Testis (tissue), 3 donors: ENCODE measurements around the gene TTC22. TPM values are rescaled to one million over a fixed set of nuclear protein-coding genes. Genes with fewer than 3 reads are reported as not detected.
"Not testable (repeated sequence)": the region's sequence is repeated elsewhere in the genome, so short reads cannot be mapped to it uniquely, and the experiment has no call there.

ENCODE experiments used
- DNase-seq: peaks from one replicate; pipeline ENCODE4 v3.0.0-alpha.2; 2019
- H3K27ac ChIP-seq, 2 donors: fragments of 200-600 bp; sonication (generic); one replicate each; pipeline ENCODE4 v1.5.1; 2019
- H3K27me3 ChIP-seq: fragments of 200-600 bp; sonication (generic); one replicate; pipeline ENCODE4 v1.5.1; 2019
- H3K36me3 ChIP-seq: fragments of 200-600 bp; sonication (generic); one replicate; pipeline ENCODE4 v1.5.1; 2017; ENCODE audit warnings: low read depth; ENCODE audit errors: missing control alignments
- H3K4me1 ChIP-seq: fragments of 200-600 bp; sonication (generic); one replicate; pipeline ENCODE4 v1.5.1; 2019
- H3K4me3 ChIP-seq, 2 donors: fragments of 200-600 bp; sonication (generic); one replicate each; pipeline ENCODE4 v1.5.1; 2017 to 2019
- H3K9me3 ChIP-seq: fragments of 200-600 bp; sonication (generic); one replicate; pipeline ENCODE4 v1.5.1; 2017
- CTCF ChIP-seq, 3 experiments: fragments of 450-650 bp in 2 of 3; fragments of 200-600 bp in 1 of 3; sonication (generic) in 1 of 3; IDR thresholded peaks; one replicate each; pipeline ENCODE4 v1.5.1; 2016 to 2019; ENCODE audit warnings: antibody characterized with exemption in 3 of 3, mild to moderate bottlenecking in 2 of 3, moderate library complexity in 1 of 3
- POLR2A ChIP-seq: fragments of 450-650 bp; IDR thresholded peaks from one replicate; pipeline ENCODE4 v1.6.1; 2017; ENCODE audit warnings: antibody characterized with exemption, mild to moderate bottlenecking, moderate library complexity
- WGBS, 2 donors: methylation state at CpG; one replicate each; pipeline ENCODE4 v1.1.5; 2018; 5-methylcytosine and 5-hydroxymethylcytosine counted together
- intact Hi-C: fragments of 100-400 bp; cut with DNase I; formaldehyde crosslinking; loops from one replicate; pipeline ENCODE4 v1.15.1; 2023; ENCODE audit warnings: low total_unique reads
- polyA plus RNA-seq: library from polyadenylated mRNA; stranded (reverse); fragments of 350-450 nt; fragmentation: Illumina TruSeq; extraction: RNeasy Lipid Tissue Mini Kit (QIAGEN cat#74804); gene quantifications from one replicate; pipeline ENCODE4 v1.2.3, GENCODE V29; 2014; ENCODE audit warnings: low read depth, low replicate concordance; ENCODE audit not compliant: insufficient read depth
- total RNA-seq, 2 donors: library from RNA; depleted of rRNA; stranded (reverse); fragments of >200 nt; gene quantifications; one replicate each; pipeline ENCODE4 v1.2.3, GENCODE V29; 2016

Gene TTC22
- total and polyA plus RNA-seq, 3 donors from 2014 or later: 0.94 to 2.4 (median 1.7) TPM

GRCh38 chr1:54777011-54777410 is 24.1 kb downstream of the TTC22 start:
- Histone ChIP-seq H3K36me3 (no peaks in the 10 kb centered on the region), H3K27ac (no peak overlapping the region), H3K9me3 (no peaks in the 10 kb centered on the region), H3K27me3 (no peaks in the 10 kb centered on the region), H3K4me1 (peaks cover 7% of the 10 kb centered on the region), H3K4me3 (no peak overlapping the region)
- TF ChIP-seq CTCF (IDR thresholded peaks at IDR 0.05): no peak
- no peak for TF ChIP-seq POLR2A
- DNase-seq: no peak
- WGBS, 2 donors: 79 to 86% methylated on average over 3 to 4 of the region's 4 CpGs
- intact Hi-C loops: no loop called here

- H3K27ac ChIP-seq, H3K4me1 ChIP-seq, H3K36me3 ChIP-seq, H3K9me3 ChIP-seq, H3K27me3 ChIP-seq, intact Hi-C loops, DNase-seq, H3K4me3 ChIP-seq: not testable (repeated sequence)
- WGBS, 2 donors: 59 to 69% methylated on average over 16 of the region's 16 CpGs
Observed at GRCh38 chr1:54775828-54776721, 25.0 kb downstream of the TTC22 start.

GRCh38 chr1:54774820-54775498 is 26.2 kb downstream of the TTC22 start:
- peak; percentile 85 for DNase-seq
- intact Hi-C loops: no loop called here
- Histone ChIP-seq H3K9me3 (no peaks in the 10 kb centered on the region), H3K27ac (no peak overlapping the region), H3K36me3 (no peaks in the 10 kb centered on the region), H3K4me3 (peak overlapping the region in 1 of 2 donors; percentile 41), H3K4me1 (peaks cover 7% of the 10 kb centered on the region), H3K27me3 (no peaks in the 10 kb centered on the region)
- TF ChIP-seq CTCF (IDR thresholded peaks at IDR 0.05) (no peak), POLR2A (no peak)
- 40 to 57% methylated on average over 13 to 15 of the region's 15 CpGs for WGBS, 2 donors

GRCh38 chr1:54772951-54773350 is 28.2 kb downstream of the TTC22 start:
- 90 to 100% methylated on average over 2 of the region's 2 CpGs for WGBS, 2 donors
- H3K36me3 ChIP-seq: no peaks in the 10 kb centered on the region
- no peaks in the 10 kb centered on the region for H3K9me3 ChIP-seq
- peaks cover 7% of the 10 kb centered on the region for H3K4me1 ChIP-seq
- no peak overlapping the region for H3K4me3 ChIP-seq
- no peak for DNase-seq
- H3K27me3 ChIP-seq: no peaks in the 10 kb centered on the region
- TF ChIP-seq CTCF (IDR thresholded peaks at IDR 0.05) (no peak), POLR2A (no peak)
- intact Hi-C loops: no loop called here
- H3K27ac ChIP-seq: no peak overlapping the region

- WGBS, 2 donors: 82 to 83% methylated on average over 5 of the region's 5 CpGs
- no peak for TF ChIP-seq CTCF (IDR thresholded peaks at IDR 0.05)
- TF ChIP-seq POLR2A: no peak
- peak; percentile 34 for DNase-seq
- no peak overlapping the region for H3K27ac ChIP-seq
- H3K4me3 ChIP-seq: no peak overlapping the region
- H3K4me1 ChIP-seq: peaks cover 6% of the 10 kb centered on the region
- H3K36me3 ChIP-seq: no peaks in the 10 kb centered on the region
- H3K9me3 ChIP-seq: no peaks in the 10 kb centered on the region
- intact Hi-C loops: no loop called here
- H3K27me3 ChIP-seq: no peaks in the 10 kb centered on the region
Observed at GRCh38 chr1:54768093-54768492, 33.0 kb downstream of the TTC22 start.
